ENCODE measurements around the gene ESPN.

DNA sequence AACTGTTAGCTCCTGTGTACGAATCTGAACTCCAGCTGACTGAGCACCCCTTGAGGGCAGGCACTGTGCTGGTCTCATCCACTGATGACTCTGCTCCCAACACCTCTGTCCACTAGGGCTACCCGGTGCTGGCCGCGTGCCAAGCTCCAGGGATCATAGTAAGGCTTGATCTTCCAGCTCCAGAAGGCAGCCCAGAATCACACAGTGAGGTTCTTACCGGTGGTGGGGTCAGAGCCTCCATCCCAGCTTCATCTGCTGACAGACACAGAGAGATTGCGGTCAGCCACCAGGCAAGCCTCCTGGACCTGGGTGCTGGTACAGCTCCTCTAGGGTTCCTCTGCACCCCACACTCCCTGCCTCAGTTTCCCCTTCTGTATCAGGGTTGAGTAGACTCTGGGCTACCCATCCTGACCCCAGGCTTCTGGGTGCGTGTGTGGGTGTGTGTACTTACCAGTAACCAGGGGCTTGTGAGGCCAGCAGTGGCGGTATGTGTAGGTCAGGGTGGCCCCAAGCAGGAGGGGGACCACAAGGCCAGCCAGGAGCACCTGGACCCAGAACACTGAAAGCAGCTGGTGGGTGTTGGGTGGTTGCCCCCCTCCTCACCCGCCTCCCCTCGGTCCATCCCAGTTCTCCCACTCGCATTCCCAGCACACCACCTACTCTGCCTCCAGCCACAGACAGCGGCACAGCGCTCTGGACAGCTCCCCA is 38.0 kb downstream of the ESPN start:
- TF ChIP-seq, protein P1, sequence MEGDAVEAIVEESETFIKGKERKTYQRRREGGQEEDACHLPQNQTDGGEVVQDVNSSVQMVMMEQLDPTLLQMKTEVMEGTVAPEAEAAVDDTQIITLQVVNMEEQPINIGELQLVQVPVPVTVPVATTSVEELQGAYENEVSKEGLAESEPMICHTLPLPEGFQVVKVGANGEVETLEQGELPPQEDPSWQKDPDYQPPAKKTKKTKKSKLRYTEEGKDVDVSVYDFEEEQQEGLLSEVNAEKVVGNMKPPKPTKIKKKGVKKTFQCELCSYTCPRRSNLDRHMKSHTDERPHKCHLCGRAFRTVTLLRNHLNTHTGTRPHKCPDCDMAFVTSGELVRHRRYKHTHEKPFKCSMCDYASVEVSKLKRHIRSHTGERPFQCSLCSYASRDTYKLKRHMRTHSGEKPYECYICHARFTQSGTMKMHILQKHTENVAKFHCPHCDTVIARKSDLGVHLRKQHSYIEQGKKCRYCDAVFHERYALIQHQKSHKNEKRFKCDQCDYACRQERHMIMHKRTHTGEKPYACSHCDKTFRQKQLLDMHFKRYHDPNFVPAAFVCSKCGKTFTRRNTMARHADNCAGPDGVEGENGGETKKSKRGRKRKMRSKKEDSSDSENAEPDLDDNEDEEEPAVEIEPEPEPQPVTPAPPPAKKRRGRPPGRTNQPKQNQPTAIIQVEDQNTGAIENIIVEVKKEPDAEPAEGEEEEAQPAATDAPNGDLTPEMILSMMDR (conservative IDR thresholded peaks at IDR 0.05; ENCODE audit: low read depth, low read length) = no peak
- TF ChIP-seq POLR2A (IDR thresholded peaks at IDR 0.05; ENCODE audit: low read depth, low read length) (no peak), MXI1 (IDR thresholded peaks at IDR 0.05; ENCODE audit: borderline replicate concordance, low read depth, low read length) (no peak)
